Omental fat pad (tissue), 4 donors: Measurements from ENCODE around the gene MFN2. TPM values are rescaled to one million over a fixed set of nuclear protein-coding genes. Genes with fewer than 3 reads are reported as not detected.
"Not testable (repeated sequence)": the region's sequence is repeated elsewhere in the genome, so short reads cannot be mapped to it uniquely, and the experiment has no call there.

ENCODE experiments used
- ATAC-seq: fragments of 150-250 bp; one replicate; pipeline ENCODE4 v1.9.1; 2016; ENCODE audit warnings: mild to moderate bottlenecking, moderate library complexity; ENCODE audit not compliant: low FRiP score
- DNase-seq: peaks from one replicate; pipeline ENCODE4 v3.0.0-alpha.2; 2019; ENCODE audit warnings: low spot score
- CTCF ChIP-seq, 3 donors: fragments of 450-650 bp; IDR thresholded peaks; one replicate each; pipeline ENCODE4 v1.5.1; 2016 to 2017; ENCODE audit warnings: antibody characterized with exemption in 3 of 3, mild to moderate bottlenecking in 3 of 3, moderate library complexity in 2 of 3
- total RNA-seq, 4 donors: library from RNA; depleted of rRNA; stranded (reverse); fragments of >200 nt; gene quantifications; one replicate each; pipeline ENCODE4 v1.1.0, GENCODE V29; 2016

MFN2 gene
- total RNA-seq, 4 donors from 2014 or later = 66.4 to 74.8 (median 70.0) TPM

DNA sequence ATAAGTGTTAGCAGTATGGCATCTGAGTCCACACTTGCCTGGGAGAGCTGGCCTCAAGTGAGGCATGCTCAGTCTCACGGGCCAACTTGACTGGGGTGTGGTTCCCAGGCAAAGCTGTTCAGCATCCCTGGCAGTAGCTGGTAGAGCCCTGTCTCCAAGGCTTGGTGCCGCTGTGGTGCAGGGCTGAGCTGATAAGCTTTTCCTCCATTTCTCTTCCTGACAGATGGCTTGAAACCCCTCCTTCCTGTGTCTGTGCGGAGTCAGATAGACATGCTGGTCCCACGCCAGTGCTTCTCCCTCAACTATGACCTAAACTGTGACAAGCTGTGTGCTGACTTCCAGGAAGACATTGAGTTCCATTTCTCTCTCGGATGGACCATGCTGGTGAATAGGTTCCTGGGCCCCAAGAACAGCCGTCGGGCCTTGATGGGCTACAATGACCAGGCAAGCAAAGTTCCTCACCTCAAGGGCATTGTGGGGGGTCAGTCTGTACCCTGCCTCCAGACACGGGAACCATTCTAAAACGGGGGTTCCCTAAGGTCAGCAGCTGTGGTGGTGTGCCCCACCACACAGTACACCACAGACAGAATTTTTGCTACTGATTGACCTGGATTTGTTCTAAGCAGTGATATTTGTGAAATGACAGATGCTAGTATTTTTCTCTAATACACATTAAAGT, 25.4 kb downstream of the MFN2 start:
- no peak for ATAC-seq

GRCh38 chr1:12006167-12006921, 26.1 kb downstream of the MFN2 start:
- no peak for ATAC-seq
- no peak for TF ChIP-seq CTCF (IDR thresholded peaks at IDR 0.05)
- no peak for DNase-seq

More for the DNA sequence above, 25.4 kb downstream of the MFN2 start:
- DNase-seq = no peak
- TF ChIP-seq CTCF (IDR thresholded peaks at IDR 0.05) = no peak

GRCh38 chr1:12007204-12007603, 27.0 kb downstream of the MFN2 start:
- ATAC-seq = no peak
- no peak for DNase-seq
- TF ChIP-seq CTCF (IDR thresholded peaks at IDR 0.05) = no peak

DNA sequence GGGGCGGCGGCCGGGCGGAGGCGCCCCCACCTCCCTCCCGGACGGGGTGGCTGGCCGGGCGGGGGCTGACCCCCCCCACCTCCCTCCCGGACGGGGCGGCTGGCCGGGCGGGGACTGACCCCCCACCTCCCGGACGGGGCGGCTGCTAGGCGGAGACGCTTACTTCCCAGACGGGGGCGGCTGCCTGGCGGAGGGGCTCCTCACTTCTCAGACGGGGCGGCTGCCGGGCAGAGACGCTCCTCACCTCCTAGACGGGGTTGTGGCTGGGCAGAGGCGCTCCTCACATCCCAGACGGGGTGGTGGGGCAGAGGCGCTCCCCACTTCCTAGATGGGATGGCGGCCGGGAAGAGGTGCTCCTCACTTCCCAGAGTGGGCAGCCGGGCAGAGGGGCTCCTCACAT, 28.1 kb downstream of the MFN2 start:
- ATAC-seq, DNase-seq: not testable (repeated sequence)

- TF ChIP-seq CTCF (IDR thresholded peaks at IDR 0.05) = no peak
- DNase-seq (no peak), ATAC-seq (no peak)
Observed at GRCh38 chr1:12009318-12009947, 29.2 kb downstream of the MFN2 start.

DNA sequence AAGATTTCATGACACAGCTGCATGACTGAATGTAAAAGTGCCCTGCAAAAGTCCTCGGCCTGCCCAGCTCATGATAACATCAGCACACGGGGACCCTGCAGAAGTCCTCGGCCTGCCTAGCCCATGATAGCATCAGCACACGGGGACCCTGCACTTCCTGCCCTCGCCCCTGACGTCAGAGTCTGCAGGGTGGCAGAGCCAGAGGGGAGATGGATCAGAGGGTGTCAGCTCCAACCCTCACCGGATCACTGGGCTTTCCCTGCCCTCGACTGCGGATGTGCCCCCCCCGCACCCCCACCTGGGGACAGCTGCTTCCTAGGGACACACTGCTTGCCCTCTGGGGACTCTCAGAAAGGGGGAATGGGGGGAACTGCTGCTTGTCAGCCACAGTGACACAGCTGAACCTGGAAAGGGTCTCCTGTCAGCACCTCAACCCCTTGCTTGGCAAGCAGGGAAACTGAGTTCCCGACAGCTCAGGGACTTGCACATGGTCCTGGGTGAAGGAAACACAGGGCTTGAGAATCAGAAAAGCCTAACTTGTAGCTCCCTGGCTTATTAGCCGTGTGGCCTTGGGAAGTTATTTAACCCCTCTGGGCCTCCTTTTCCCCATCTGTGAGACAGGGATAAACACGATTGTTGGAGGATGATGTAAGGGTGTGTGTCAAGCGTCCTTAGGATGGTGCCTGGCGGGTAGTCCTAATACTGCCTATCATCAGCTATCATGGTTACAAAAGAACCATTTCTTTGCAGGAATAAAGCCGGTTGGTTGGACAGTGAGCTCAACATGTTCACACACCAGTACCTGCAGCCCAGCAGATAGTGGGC, 30.7 kb downstream of the MFN2 start:
- TF ChIP-seq CTCF (IDR thresholded peaks at IDR 0.05) = no peak
- ATAC-seq (no peak), DNase-seq (no peak)

- no peak for TF ChIP-seq CTCF (IDR thresholded peaks at IDR 0.05)
- no peak for ATAC-seq
Observed at GRCh38 chr1:12011998-12012397, 31.8 kb downstream of the MFN2 start.

More at GRCh38 chr1:12011998-12012397, 31.8 kb downstream of the MFN2 start:
- no peak for DNase-seq
